Heart left ventricle (tissue), 13 donors: ENCODE measurements around the gene TOMM40L.

Source experiments
- POLR2A ChIP-seq, 2 donors: fragments of 450-650 bp; IDR thresholded peaks; one replicate each; pipeline ENCODE4 v1.6.1; 2017; ENCODE audit warnings: antibody characterized with exemption in 2 of 2, mild to moderate bottlenecking in 2 of 2, moderate library complexity in 2 of 2
- TF ChIP-seq, protein P1 (sequence below), 12 donors: fragments of 200-600 bp; sonication (generic) in 4 of 12; IDR thresholded peaks; one replicate each; pipeline versions ENCODE4 v1.5.0 to v1.8.0; 2018 to 2022; ENCODE audit warnings: antibody characterized with exemption in 12 of 12, mild to moderate bottlenecking in 5 of 12
- donor health status: ischemic (EF 13 %, LVEDD 7.1; RV severe dilation, severe dysfunction).
- donor health status: DM: no; HTN: yes; CAD: no.
- donor health status: DM: no; HTN: no; CAD: no.
- donor health status: ischemic (EF 25% LVEDD 6.9; RV normal size, moderate dysfunction).
- donor health status: ischemic (EF 25% LVEDD 5.7; RV mildly dilated, moderate dysfunction).
- donor health status: ischemic (EF 35%, LVEDD 5.7; RV mildly dilated, moderate dysfunction).
- donor health status: nonischemic (EF 11% LVEDD 7.7; RV severe dilation, severe dysfunction).
- donor health status: DM: yes; HTN: yes; CAD: no.
- donor health status: PGD.
- donor health status: ischemic (EF 29% LVEDD 5.4; RV normal size, mild dysfunction).
- donor health status: nonischemic (EF 23%, LVEDD 6.1; RV moderate dilation, normal function).

DNA sequence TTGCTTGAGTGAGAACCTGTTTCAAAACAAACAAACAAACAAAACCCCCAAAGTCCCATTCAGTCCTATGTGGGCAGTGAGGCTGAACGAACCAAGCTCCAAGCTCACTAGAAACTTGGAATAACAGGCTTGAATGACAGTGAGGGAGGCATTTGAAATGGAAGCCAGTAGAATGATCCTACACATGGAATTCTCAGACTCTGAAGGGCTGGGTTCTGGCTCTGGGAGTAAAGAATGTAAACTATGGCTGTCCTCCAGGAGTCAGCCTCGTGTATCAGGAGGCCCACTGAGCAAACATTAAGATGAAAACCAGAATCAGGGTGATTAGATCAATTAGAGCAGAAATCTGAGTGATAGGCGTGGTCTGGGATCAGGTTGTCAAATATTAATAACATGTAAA, 47.5 kb downstream of the TOMM40L start:
- TF ChIP-seq, protein P1, sequence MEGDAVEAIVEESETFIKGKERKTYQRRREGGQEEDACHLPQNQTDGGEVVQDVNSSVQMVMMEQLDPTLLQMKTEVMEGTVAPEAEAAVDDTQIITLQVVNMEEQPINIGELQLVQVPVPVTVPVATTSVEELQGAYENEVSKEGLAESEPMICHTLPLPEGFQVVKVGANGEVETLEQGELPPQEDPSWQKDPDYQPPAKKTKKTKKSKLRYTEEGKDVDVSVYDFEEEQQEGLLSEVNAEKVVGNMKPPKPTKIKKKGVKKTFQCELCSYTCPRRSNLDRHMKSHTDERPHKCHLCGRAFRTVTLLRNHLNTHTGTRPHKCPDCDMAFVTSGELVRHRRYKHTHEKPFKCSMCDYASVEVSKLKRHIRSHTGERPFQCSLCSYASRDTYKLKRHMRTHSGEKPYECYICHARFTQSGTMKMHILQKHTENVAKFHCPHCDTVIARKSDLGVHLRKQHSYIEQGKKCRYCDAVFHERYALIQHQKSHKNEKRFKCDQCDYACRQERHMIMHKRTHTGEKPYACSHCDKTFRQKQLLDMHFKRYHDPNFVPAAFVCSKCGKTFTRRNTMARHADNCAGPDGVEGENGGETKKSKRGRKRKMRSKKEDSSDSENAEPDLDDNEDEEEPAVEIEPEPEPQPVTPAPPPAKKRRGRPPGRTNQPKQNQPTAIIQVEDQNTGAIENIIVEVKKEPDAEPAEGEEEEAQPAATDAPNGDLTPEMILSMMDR (IDR thresholded peaks at IDR 0.05) = no peak
- no peak for TF ChIP-seq POLR2A (IDR thresholded peaks at IDR 0.05)
